Measurements from ENCODE around the gene PRDM15.
"Not testable (repeated sequence)": the region's sequence is repeated elsewhere in the genome, so short reads cannot be mapped to it uniquely, and the experiment has no call there.

PRDM15 gene

DNA sequence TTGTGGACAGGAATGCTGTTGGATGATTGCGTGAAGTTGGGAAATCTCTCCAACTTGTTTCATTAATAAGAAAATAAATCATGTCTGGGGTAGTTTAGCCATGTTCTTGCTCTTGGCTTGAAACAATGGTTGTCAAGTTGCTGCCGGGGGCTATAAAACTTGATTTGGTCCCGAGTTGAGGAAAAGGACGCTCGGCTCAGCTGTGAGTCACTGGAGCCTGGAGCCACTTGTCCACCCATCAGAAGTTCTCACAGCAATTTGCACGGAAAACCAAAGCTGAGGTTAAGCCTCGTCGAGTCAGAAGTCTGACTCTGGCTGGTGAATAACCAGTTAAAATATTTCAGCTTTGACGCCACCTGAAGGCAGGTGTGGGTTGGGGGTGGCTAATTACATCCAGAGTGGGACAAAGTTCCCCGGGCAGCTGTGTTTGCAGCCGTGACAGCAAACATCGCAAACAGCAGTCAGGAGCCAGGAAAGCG, 92.6 kb downstream of the PRDM15 start:
- in situ Hi-C loops (cut with MboI; ENCODE audit: low sequenced_read_pairs, unreplicated experiment): no loop called here
- no peak for DNase-seq (ENCODE audit: low spot score)
- no peak for TF ChIP-seq CTCF (IDR thresholded peaks at IDR 0.05; ENCODE audit: borderline replicate concordance, control extremely low read depth, extremely low read depth, insufficient read depth, missing control alignments)

DNA sequence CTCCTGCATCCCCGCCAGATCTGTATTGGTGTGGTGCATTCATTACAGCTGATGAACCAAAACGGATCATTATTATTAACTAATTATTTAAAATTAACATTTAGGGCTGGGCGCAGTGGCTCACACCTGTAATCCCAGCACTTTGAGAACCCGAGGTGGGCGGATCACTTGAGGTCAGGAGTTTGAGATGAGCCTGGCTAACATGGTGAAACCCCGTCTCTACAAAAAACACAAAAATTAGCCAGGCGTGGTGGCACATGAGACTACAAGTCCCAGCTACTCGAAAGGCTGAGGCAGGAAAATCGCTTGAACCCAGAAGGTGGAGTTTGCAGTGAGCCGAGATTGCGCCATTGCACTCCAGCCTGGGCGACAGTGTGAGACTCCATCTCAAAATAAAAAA, 93.9 kb downstream of the PRDM15 start:
- in situ Hi-C loops (cut with MboI; ENCODE audit: low sequenced_read_pairs, unreplicated experiment); DNase-seq (ENCODE audit: low spot score): not testable (repeated sequence)

DNA sequence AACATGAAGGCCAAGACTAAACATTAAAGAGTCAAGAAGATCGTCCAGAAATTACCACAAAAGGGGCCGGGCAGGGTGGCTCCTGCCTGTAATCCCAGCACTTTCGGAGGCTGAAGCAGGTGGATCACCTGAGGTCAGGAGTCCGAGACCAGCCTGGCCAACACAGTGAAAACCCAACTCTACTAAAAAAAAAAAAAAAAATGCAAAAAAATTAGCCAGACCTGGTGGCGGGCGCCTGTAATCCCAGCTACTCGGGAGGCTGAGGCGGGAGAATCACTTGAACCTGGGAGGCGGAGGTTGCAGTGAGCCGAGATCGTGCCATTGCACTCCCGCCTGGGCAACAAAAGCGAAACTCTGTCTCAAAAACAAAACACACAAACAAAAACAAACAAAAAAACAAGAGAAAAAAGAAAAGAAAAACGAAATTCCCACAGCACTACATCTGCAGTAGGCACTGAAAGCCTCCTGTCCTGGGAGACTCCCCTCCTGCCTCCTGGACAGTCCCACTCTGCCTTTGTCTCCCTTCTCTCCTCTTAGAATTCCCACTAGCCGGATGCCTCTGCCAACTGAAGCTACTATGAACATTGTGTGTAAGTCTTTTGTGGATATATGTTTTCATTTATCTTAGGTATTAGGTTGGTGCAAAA, 94.6 kb downstream of the PRDM15 start:
- TF ChIP-seq CTCF (IDR thresholded peaks at IDR 0.05; ENCODE audit: borderline replicate concordance, control extremely low read depth, extremely low read depth, insufficient read depth, missing control alignments): no peak
- in situ Hi-C loops (cut with MboI; ENCODE audit: low sequenced_read_pairs, unreplicated experiment): no loop called here
- no peak for DNase-seq (ENCODE audit: low spot score)

DNA sequence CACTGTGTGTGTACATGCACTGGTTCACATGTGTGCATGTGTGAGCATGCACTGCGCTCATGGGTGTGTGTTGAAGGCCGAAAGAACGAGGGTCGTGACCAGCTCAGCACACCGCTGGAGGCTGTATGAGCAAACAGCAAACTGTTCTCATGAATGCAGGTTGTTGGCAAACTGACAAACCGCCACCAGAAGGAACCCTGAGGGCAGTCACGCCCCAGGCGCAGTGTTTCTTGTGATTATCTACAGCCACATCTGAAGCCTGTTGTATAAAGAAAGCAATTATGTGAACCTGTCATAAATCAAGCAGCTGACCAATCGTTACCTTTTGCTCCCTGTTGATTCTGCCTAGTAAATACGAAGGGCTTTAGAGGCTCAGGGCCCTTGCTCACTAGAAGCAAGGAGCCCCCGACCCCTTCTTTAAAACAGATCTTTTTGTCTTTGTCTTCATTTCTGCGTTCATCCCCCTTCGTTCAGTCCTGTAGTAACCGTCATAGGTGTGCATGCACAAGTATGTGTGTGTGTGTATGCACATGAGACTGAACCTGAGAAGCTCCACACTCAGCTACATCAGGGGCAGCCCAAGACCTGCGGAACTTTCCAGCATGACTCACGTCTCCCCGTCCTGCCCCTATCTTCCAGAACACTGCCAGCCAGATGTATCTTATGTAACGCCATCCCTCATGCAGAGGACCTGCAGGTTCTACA, 95.5 kb downstream of the PRDM15 start:
- TF ChIP-seq CTCF (IDR thresholded peaks at IDR 0.05; ENCODE audit: borderline replicate concordance, control extremely low read depth, extremely low read depth, insufficient read depth, missing control alignments): no peak
- in situ Hi-C loops (cut with MboI; ENCODE audit: low sequenced_read_pairs, unreplicated experiment): no loop called here

GRCh38 chr21:41781050-41781410, 98.1 kb downstream of the PRDM15 start:
- no peak for DNase-seq (ENCODE audit: low spot score)
- in situ Hi-C loops (cut with MboI; ENCODE audit: low sequenced_read_pairs, unreplicated experiment): no loop called here
- TF ChIP-seq CTCF (IDR thresholded peaks at IDR 0.05; ENCODE audit: borderline replicate concordance, control extremely low read depth, extremely low read depth, insufficient read depth, missing control alignments): no peak

More for the DNA sequence above, 95.5 kb downstream of the PRDM15 start:
- DNase-seq (ENCODE audit: low spot score): no peak

- no peak for TF ChIP-seq CTCF (IDR thresholded peaks at IDR 0.05; ENCODE audit: borderline replicate concordance, control extremely low read depth, extremely low read depth, insufficient read depth, missing control alignments)
- no peak for DNase-seq (ENCODE audit: low spot score)
- in situ Hi-C loops (cut with MboI; ENCODE audit: low sequenced_read_pairs, unreplicated experiment): no loop called here
Observed at GRCh38 chr21:41780337-41781049, 98.7 kb downstream of the PRDM15 start.

- no peak for DNase-seq (ENCODE audit: low spot score)
- no peak for TF ChIP-seq CTCF (IDR thresholded peaks at IDR 0.05; ENCODE audit: borderline replicate concordance, control extremely low read depth, extremely low read depth, insufficient read depth, missing control alignments)
- in situ Hi-C loops (cut with MboI; ENCODE audit: low sequenced_read_pairs, unreplicated experiment): no loop called here
Observed at GRCh38 chr21:41779659-41780058, 99.5 kb downstream of the PRDM15 start.

All from GM13976 (cell line).